GM19099 (cell line): Measurements from ENCODE around the gene MAPK10.

Experiments
- POLR2A ChIP-seq: IDR thresholded peaks from 3 replicates; pipeline ENCODE4 v1.6.1; 2011; ENCODE audit warnings: low read depth; ENCODE audit not compliant: insufficient read length; ENCODE audit errors: extremely low read depth

The MAPK10 gene

GRCh38 chr4:86359944-86360478, at the start of gene MAPK10:
TSS of gene MAPK10 (minus strand) at chr4:86360053.
- TF ChIP-seq POLR2A = no peak

DNA sequence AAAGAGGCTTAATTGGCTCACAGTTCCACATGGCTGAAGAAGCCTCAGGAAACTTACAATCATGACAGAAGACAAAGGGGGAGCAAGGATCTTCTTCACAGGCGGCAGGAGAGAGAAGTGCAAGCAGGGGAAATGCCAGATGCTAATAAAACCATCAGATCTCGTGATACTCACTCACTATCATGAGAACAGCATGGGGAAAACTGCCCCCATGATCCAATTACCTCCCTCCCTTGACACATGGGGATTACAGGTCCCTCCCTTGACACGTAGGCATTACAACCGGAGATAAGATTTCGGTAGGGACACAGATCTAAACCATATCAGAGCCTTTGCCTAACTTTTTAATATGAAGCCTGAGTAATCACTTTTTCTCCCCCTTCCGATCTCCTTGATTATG, 43.7 kb upstream of the MAPK10 start:
- TF ChIP-seq POLR2A = no peak

- no peak for TF ChIP-seq POLR2A
Observed at GRCh38 chr4:86401826-86402225, 42.0 kb upstream of the MAPK10 start.

GRCh38 chr4:86400216-86400615, 40.4 kb upstream of the MAPK10 start:
- no peak for TF ChIP-seq POLR2A

DNA sequence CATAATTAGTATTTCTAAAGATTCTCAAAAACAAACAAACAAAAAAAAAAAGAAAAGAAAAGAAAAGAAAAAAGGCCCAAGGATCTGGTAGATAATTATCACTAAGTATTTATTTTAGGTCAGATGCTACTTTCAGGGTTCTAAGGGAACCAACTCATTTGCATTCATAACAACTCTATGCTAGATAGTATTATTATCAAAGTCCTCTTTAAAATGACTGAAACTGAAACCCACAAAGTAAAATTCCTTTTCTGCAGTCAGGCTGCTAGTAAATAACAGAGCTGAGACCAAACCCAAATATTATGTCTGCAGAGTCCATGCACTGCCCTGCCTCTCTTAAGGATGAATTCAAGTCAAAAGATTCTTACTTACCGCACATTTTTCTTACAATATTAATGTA, 38.3 kb upstream of the MAPK10 start:
- no peak for TF ChIP-seq POLR2A

DNA sequence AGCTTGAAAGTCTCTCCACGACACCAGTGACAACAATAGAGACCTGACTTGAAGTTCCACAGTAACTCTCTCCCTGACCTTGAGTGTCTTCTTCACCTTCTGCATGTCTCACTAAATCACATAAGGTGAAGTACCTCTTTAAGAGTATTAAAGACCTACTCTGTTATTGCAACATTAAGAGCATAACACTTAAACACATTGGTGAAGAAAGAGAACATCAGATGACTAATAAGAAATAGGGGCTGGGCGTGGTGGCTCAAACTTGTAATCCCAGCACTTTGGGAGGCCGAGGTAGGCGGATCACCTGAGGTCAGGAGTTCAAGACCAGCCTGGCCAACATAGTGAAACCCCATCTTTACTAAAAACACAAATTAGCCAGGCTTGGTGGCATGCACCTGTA, 33.9 kb upstream of the MAPK10 start:
- TF ChIP-seq POLR2A = no peak

DNA sequence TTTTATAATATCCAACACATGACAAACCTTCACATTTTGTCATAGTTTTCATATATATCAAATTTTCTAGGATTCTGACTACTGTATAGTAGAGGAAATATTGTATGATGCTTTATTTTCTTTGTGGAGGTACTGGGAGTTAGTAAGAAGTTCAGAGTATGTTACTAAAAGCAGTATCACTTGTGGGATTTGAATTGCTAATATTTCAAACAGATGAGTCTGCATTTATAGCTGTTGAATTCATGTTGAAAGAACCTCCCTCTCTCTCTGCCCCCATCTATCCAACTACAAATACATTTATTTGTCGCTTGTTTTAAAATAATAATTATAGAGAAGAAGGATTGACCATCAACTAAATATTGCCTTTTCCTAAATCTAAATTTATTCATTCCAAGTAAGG, 29.8 kb upstream of the MAPK10 start:
- no peak for TF ChIP-seq POLR2A

- TF ChIP-seq POLR2A = no peak
Observed at GRCh38 chr4:86388252-86388651, 28.4 kb upstream of the MAPK10 start.

GRCh38 chr4:86386817-86387415, 27.1 kb upstream of the MAPK10 start:
- TF ChIP-seq POLR2A = no peak

- TF ChIP-seq POLR2A = no peak
Observed at GRCh38 chr4:86386201-86386600, 26.3 kb upstream of the MAPK10 start.

- TF ChIP-seq POLR2A = no peak
Observed at GRCh38 chr4:86381431-86381830, 21.6 kb upstream of the MAPK10 start.

- no peak for TF ChIP-seq POLR2A
Observed at GRCh38 chr4:86380181-86380724, 20.4 kb upstream of the MAPK10 start.

DNA sequence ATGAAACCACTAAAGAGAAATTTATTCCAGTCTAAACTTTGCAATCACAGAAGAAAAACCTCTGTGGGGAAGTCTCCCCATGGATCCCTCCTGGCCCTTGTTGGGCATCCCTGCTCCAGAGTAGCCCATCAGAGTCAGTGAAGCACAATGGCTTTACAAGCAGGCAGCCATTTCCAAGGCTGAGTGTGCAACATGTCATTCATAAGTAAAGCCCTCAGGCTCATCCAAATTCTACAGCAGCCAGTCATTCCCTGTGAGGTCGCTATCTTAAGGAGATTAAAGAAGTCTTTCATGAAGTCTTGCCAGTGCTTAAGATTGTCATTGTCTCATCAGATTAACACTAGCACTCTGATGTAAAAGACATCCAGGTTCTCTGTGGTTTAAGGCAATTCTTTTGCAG, 17.0 kb upstream of the MAPK10 start:
- no peak for TF ChIP-seq POLR2A

GRCh38 chr4:86368433-86368832, 8.6 kb upstream of the MAPK10 start:
- TF ChIP-seq POLR2A = no peak

- TF ChIP-seq POLR2A = no peak
Observed at GRCh38 chr4:86367577-86367976, 7.7 kb upstream of the MAPK10 start.

GRCh38 chr4:86366920-86367319, 7.1 kb upstream of the MAPK10 start:
- TF ChIP-seq POLR2A = no peak

DNA sequence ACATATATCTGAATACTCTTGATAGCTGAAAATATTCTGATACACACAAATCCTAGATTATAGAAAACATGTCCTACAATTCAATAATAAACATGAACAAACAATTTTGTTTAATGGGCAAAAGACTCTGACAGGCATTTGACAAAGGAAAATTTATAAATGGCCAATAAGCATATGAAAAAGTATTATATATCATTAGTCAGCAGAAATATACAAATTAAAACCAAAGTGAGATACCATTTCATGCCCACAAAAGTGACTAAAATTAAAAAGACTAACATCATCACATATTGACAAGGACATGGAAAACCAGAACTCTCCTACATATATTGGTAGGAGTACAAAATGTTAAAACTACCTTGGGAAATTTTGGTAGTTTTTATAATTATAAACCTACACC, 2.7 kb upstream of the MAPK10 start:
- TF ChIP-seq POLR2A = no peak
